ENCODE measurements around the gene SLC9A7.
"Not testable (repeated sequence)": the region's sequence is repeated elsewhere in the genome, so short reads cannot be mapped to it uniquely, and the experiment has no call there.

Gene SLC9A7

GRCh38 chrX:46754036-46754435 lies 4.9 kb downstream of the SLC9A7 start:
- DNase-seq = no peak

GRCh38 chrX:46750889-46751288 lies 8.0 kb downstream of the SLC9A7 start:
- no peak for DNase-seq

GRCh38 chrX:46744009-46744408 lies 14.9 kb downstream of the SLC9A7 start:
- DNase-seq = no peak

GRCh38 chrX:46743046-46743445 lies 15.9 kb downstream of the SLC9A7 start:
- no peak for DNase-seq

- DNase-seq = no peak
Observed at GRCh38 chrX:46739736-46740135, 19.2 kb downstream of the SLC9A7 start.

GRCh38 chrX:46737462-46737861 lies 21.5 kb downstream of the SLC9A7 start:
- no peak for DNase-seq

- no peak for DNase-seq
Observed at GRCh38 chrX:46737041-46737440, 21.9 kb downstream of the SLC9A7 start.

- DNase-seq = no peak
Observed at GRCh38 chrX:46735622-46736021, 23.3 kb downstream of the SLC9A7 start.

GRCh38 chrX:46733226-46733625 lies 25.7 kb downstream of the SLC9A7 start:
- no peak for DNase-seq

GRCh38 chrX:46730765-46731164 lies 28.2 kb downstream of the SLC9A7 start:
- no peak for DNase-seq

GRCh38 chrX:46727441-46727840 lies 31.5 kb downstream of the SLC9A7 start:
- DNase-seq = no peak

- not testable (repeated sequence) for DNase-seq
Observed at GRCh38 chrX:46723569-46723927, 35.4 kb downstream of the SLC9A7 start.

- DNase-seq = no peak
Observed at GRCh38 chrX:46722742-46723568, 36.0 kb downstream of the SLC9A7 start.

GRCh38 chrX:46716796-46717195 lies 42.1 kb downstream of the SLC9A7 start:
- DNase-seq = no peak

GRCh38 chrX:46715997-46716396 lies 42.9 kb downstream of the SLC9A7 start:
- DNase-seq = no peak

- DNase-seq = no peak
Observed at GRCh38 chrX:46715530-46715929, 43.4 kb downstream of the SLC9A7 start.

GRCh38 chrX:46713672-46714490 lies 45.0 kb downstream of the SLC9A7 start:
- no peak for DNase-seq

- no peak for DNase-seq
Observed at GRCh38 chrX:46712764-46713163, 46.2 kb downstream of the SLC9A7 start.

- no peak for DNase-seq
Observed at GRCh38 chrX:46710927-46711623, 47.8 kb downstream of the SLC9A7 start.

- DNase-seq = no peak
Observed at GRCh38 chrX:46710425-46710824, 48.5 kb downstream of the SLC9A7 start.

- DNase-seq = no peak
Observed at GRCh38 chrX:46707274-46707965, 51.5 kb downstream of the SLC9A7 start.

- peak; percentile 5 for DNase-seq
Observed at GRCh38 chrX:46704767-46705386, 54.0 kb downstream of the SLC9A7 start.
